HG02870 (cell line): ENCODE results near the gene MED12L.
"Not testable (repeated sequence)": the region's sequence is repeated elsewhere in the genome, so short reads cannot be mapped to it uniquely, and the experiment has no call there.

Experiments used
- ATAC-seq: cut with Tn5 transposase; IDR thresholded peaks from one replicate; pipeline ENCODE4 v1.9.1; 2021; ENCODE audit warnings: mild to moderate bottlenecking, moderate library complexity; ENCODE audit not compliant: unreplicated experiment

The MED12L gene, protein sequence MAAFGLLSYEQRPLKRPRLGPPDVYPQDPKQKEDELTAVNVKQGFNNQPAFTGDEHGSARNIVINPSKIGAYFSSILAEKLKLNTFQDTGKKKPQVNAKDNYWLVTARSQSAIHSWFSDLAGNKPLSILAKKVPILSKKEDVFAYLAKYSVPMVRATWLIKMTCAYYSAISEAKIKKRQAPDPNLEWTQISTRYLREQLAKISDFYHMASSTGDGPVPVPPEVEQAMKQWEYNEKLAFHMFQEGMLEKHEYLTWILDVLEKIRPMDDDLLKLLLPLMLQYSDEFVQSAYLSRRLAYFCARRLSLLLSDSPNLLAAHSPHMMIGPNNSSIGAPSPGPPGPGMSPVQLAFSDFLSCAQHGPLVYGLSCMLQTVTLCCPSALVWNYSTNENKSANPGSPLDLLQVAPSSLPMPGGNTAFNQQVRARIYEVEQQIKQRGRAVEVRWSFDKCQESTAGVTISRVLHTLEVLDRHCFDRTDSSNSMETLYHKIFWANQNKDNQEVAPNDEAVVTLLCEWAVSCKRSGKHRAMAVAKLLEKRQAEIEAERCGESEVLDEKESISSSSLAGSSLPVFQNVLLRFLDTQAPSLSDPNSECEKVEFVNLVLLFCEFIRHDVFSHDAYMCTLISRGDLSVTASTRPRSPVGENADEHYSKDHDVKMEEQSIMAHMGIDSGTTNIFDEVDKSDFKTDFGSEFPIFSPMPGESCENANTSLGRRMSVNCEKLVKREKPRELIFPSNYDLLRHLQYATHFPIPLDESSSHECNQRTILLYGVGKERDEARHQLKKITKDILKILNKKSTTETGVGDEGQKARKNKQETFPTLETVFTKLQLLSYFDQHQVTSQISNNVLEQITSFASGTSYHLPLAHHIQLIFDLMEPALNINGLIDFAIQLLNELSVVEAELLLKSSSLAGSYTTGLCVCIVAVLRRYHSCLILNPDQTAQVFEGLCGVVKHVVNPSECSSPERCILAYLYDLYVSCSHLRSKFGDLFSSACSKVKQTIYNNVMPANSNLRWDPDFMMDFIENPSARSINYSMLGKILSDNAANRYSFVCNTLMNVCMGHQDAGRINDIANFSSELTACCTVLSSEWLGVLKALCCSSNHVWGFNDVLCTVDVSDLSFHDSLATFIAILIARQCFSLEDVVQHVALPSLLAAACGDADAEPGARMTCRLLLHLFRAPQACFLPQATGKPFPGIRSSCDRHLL (N-terminal part only)

DNA sequence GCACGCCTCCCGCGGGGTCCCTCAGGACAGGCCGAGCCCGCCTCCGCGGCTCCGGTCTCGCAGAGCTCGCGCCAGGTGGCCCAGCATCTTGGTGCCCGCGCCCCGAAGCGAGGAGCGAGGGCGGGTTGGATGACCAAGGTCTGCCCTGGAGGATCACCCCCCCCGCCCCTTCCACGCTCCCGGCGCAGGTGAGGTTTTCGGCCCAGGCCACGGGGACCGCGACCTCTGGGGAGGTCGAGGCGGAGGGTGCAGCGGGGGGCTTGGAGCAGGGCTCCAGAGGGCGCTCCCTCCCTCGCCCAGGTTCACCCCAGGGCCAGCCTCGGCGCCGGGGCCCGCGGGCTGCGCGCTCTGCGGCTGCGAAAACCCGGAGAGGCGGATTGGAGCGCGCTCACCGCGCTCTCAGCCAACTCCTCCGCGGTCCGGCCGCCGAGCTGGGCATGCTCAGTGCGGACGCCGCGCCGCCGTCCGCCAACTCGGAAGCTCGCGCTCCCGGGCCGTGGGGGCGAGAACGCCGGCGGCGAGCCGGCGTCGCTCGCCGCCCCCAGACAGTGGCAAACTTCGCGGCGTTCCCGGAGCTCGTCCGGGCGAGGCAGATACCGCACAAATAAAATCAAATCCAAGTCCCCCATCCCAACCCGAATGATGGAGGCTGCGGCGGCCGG, at the start of gene MED12L:
MED12L (plus strand) TSS at position 438 of the 662 bp plus-strand sequence. CDS start 1,263 bp downstream, outside the sequence.
- ATAC-seq: peak; percentile 54

DNA sequence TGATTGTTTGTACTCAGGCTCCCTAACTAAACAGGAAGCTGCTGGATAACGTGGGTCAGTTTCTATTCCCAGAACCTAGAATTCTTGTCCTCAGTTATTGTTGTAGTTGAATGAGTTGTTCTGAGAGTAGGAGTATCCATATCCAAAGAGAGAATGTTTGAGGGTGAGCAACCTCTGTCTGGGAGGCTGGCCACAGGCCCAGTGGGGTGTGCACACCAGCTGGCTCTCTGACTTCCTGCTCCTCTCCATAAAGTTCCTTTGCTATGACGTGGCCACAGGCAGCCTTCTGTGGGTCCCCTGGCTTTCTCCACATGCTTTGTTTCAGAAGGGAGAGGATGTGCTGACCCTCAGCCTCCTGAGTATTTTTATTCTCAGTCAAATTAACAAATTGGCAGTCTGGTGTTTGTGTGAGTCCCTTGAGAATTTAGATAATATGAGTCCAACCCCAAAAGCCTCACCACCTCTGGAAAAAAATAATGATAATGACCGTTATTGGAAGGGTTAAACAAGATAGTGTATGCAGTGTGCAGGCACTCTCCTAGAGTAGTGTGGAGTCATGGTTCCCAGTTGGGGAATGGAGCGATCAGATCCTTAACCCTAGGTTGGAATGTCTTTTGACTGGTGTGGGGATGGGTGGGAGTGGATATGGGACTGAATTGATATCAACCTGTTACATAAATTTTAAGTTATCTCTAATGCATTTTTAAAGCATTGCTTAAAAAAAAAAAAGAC, 47.6 kb upstream of the MED12L start:
- no peak for ATAC-seq

DNA sequence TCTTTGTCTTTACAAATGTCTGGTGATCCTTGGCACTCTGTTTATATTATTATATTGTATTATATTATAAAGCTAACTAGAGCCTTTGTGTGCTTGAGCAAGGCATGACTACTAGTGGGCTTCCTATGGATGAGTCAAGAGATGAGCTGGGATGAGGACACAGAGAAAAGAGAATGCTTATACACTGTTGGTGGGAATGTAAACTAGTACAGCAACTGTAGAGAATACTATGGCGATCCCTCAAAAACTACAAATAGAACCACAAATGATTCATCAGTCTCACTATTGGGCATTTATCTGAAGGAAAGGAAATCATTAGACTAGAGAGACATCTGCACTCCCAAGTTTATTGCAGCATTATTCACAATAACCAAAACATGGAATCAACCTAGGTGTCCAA, 40.8 kb upstream of the MED12L start:
- ATAC-seq: no peak

DNA sequence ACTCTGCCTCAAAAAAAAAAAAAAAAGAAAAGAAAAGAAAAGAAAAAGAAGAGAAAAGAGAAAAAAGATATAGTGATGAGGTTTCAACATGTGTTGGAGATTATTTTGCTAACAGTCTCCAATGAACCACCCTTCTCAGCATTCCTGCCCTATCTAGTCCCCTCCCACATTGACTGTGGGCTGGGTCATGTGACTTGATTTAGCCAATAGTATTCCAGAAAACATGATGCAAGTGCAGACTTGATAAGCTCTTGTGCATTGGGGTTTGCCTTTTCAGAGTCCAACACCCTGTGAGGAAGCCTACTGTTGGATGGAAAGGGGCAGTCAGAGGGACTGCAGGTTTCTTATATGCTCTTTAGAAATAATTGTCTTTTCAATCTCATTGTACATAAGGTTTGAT, 37.8 kb upstream of the MED12L start:
- no peak for ATAC-seq

DNA sequence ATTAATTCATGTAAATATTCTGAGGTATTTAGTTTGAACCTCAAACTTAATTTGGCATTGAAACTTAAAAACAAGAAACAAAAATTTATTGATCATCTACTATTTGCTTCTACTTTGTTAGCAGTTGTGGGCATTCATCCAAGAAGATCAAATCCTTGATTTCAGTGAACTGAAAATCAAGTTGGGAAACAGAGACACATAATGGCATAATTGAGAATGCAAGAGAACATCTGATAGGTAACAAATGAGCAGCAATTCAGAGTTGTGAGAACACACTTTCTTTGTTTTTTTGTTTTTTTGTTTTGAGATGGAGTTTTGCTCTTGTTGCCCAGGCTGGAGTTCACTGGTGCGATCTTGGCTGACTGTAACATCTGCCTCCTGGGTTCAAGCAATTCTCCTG, 33.9 kb upstream of the MED12L start:
- ATAC-seq: no peak

DNA sequence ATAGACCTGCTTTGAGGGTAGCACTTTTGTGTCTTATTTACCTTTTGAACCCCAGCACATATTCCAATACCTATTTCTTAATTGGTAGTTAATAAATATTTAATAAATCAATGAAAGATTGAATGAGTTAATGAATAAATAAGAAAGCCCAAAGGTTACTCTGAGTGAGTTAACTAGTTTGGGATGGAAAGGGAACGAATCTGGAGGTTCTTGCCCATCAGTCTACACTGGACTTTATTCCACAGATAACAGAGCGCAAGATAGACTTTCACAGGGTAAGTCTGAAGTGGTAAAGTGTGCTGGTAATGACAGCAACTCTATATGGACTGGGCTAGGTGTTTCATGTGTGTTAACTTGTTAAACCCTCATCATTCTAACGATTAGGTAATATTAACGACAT, 33.1 kb upstream of the MED12L start:
- no peak for ATAC-seq

DNA sequence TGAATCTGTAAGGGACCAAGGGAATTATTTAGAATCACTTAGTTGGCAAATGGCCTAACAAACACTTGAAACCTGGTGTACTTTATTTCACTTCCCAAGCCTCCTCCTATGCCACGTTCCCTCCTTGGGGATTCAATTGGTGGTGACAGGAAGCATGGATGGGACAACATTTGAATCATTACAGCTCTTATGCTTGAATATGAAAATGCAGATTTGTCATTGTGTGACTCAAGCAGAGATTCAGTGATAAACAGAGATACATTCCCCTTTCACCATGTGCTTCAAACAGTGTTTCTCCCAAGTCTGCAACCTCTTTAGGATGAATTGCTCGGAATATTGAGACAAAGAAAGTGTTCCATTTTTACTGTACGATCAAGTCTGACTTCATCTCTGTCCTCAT, 32.7 kb upstream of the MED12L start:
- ATAC-seq: no peak

DNA sequence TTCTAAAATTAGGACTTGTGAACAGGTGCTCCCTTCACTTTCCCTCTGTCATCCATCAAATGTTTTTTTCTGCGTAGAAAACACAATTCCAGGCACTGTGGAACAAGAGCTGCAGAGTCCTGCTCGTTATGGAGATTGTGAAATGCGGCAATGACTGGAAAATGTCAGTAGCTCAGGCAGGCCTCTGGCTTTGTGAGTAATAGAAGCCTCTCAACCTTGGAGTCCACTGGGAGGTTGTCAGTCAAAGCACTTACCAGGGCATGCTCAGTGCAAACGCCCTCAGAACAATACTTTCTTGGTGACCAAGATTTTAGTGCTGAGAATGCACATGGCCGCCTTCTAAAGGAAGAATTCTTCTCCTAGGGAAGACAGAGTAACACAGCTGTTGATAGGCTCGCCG, 26.7 kb upstream of the MED12L start:
- ATAC-seq: no peak

DNA sequence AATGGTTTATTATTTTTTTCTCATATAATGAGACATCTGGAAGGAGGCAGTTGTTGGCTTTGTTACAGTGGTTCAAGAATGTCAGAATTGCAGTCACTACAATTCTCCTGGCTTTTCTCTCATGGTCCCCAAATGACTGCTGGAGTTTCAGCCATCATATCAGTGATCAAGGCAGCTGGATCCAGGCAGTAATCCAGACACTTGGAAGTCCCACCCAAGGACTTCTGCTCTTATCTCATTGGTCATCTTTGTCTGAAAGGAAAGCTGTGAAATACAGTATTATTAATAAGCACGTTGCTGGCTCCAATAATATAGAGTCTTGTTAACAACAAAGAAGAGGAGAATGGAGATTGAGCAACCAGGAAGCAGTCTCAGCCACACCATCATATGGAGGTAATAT, 22.9 kb upstream of the MED12L start:
- ATAC-seq: no peak

DNA sequence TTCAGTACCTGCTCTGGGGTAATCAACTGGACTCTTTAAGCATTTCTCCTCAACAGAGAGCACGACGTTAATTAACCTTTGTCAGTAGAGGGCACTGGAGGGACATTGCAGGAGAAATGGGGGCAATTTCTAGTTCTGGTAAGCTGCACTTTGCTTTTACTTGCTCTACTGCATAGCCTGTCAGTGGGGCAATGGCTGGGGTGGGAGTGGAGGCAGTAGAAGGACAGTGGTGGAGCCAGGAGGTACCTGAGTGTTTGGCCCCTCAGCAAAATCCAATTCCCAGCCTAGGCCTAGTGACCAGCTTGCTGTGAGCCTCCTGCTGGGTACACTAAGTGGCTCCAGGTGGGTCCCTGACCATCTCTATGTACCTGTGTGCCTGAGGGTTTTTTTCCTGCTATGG, 18.3 kb upstream of the MED12L start:
- ATAC-seq: no peak

DNA sequence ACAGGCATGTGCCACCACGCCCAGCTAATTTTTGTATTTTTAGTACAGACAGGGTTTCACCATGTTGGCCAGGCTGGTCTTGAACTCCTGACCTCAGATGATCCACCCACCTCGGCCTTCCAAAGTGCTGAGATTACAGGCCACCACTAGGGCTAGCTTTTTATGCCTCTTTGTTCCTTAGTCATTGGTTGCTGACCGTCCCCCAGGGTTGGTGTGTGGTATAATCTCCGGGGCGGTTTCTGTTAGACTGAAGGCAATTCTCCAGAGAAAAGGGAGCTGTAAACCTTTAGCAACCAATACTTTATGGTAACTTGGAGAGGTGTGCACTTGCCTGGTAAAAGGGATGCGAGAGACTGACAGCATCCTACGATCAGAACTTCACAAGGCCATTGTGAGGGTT, 12.6 kb upstream of the MED12L start:
- not testable (repeated sequence) for ATAC-seq

DNA sequence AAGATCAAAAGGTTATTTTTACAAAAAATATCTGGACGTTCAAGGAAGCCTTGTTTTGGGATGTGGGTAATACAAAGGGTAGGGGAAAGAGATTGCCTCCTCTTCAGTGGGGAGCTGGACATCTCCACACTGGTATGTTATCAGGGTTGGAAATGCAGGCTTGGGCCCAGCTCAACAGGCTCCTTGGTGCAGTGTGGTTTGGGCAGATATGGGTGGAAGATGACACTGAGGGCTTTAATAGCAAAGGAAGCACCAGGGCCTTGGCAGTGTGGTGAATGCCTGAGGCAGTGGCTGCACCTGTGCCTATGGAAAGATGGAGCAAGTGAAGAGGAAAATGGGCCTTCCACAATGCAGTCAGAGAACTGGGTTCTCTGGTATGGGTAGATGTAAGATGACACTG, 11.2 kb upstream of the MED12L start:
- no peak for ATAC-seq

DNA sequence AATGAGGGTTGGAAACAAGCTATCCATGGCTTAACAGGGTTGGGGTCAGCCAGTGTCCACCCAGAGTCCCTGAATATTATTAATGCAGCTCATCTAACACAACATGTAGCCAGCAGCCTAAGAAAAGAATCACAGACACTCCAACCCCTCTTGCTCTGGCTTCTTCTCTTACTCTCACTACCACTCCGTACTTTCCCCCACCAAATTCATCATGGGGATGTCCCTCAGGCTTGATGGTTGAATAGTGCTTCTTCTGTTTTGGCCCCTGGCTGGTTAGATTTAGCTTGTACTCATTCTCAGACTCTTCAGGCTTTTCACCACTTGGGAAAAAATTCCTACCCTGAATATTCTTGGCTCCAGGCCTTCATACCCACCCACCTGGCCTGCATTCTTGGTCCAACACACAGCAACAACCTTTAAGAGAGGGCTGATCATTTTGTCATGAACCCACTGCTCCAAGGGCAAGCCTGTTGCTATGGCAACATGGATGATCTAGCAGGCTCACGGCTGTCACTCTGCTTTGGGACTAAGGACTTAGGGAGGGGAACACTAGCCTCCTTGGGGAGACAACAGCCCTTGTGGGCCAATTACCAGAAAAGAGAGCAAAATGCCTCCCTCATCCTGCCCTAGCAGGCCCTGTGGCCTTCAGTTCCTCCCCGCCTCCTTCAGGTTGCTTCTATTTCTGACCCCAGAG, 9.4 kb upstream of the MED12L start:
- ATAC-seq: no peak

DNA sequence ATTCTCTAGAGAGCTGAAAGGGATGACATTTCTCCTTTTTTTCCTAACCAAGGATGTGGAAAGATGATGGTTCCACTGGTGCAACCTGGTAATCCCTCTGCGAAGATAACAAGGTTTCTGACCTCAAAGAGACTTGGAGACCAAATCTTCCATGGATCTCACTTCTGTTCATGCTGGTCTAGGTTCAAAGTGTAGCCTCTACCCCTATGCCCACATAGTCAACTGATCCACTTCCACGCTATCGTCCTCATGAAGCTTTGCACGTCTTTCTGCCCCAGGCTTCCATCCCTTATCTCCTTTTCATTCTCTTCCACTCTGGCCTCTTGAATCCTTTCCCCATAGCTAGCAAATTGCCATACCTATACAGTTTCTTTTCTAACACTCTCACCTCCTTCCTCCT, 8.8 kb upstream of the MED12L start:
- ATAC-seq: no peak

DNA sequence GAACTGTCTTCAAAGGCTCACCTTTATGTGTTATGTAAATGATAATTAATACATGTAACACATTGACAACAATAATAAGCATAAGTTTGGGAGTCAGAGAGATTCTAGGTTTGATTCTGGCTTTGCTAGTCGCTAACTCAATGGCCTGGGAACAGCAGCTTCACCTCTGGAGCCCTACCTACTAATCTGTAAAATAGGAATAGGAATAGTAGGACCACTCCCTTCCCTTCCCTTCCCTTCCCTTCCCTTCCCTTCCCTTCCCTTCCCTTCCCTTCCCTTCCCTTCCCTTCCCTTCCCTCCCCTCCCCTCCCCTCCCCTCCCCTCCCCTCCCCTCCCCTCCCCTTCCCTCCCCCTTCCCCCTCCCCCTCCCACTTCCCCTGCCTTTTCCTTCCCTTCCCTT, 4.4 kb upstream of the MED12L start:
- ATAC-seq: not testable (repeated sequence)

DNA sequence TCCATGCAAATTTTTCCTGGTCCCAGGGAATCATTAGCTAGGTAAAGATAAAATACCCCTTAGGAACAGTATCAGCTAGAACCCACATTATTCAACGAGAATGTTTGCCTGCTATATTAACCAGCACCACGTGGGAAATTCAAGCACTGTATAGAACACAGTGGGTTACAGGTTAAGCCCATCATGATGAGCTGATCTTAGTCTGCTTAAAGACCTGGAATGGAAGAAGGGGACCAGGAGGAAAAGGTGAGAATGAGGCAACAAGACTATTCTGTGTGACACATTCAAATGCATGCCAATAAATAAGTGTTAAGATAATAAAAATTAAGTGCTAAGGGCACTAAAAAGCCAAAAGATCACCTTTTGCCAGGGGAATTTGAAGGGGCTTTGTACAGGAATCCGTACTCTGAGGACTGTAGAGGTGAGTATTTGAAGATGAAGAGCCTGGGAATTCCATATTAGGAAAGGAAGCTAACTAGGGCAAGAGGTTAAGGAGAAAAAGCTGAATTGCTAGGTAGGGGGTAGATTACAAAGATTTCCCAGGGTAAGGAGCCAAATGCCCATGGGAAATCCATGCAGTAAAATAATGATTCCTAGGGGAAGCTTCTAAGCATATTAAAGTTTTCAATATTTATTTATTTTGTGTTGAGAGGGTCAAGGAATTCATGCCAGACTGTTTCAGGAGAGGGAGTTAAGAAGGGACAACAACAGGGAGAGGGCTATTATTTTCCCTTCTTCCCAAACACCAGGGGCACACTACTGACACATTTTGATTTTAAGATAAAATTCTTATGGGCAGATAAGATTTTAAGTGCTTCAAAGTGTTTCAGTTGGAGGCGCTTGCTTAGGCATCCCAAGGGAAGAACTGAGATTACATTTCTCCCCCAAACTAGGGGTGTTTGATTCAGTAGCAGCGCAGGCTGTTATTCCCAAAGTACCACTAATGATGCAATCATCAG, 2.3 kb upstream of the MED12L start:
- ATAC-seq: no peak

DNA sequence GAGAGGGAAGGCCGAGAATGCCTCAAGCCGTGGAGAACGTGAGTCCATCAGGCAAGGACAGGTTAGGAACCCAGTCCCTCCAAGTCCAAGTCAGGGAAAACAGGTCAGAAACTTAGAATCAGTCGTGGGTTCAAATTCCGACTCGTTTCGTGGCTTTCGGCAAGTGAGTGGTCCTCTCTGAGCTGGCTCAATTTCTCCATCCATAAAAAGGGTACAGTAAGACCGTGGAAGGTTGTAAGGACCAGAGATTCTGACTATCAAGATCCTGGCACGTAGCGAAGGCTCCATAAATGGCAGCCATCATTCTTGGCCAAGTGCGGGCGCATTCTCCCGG, 604 bp upstream of the MED12L start:
- ATAC-seq: no peak

DNA sequence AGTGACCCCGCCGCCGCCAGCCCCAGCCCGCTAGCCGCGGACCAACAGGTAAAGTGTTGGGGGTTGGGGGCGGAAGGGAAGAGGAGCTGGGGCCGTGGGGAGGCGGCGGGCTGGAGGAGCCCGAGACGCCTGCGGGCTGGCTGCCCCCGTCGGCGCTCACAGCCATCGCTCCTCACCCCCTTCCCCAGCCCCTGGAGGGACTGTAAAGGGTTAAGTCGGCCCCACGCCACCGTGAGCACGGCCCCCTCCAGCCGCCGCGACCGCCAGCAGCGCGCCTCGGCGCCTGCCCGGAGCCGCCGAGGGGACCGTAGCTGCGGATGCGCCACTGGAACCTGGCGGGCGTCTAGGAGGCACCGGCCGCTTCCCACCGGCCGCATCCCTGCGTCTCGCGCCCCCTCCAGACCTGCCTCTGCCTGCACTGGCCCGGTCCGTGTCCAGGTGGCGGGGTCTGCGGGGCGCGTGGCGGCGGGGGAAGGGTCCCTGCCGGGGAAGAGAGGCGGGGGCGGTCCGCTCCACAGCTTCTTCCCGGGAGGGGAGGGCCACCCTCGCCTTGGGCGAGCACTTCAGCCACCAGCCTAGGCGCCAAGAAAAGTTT, 522 bp downstream of the MED12L start:
- peak; percentile 22 for ATAC-seq
